ENCODE measurements around the gene FRS2. TPM values are rescaled to one million over a fixed set of nuclear protein-coding genes. Genes with fewer than 3 reads are reported as not detected.
A peak's percentile ranks its signal among the peaks of the same experiment; 100 is the strongest.

The FRS2 gene
- total RNA-seq, 1 donor, result 64.4 TPM

DNA sequence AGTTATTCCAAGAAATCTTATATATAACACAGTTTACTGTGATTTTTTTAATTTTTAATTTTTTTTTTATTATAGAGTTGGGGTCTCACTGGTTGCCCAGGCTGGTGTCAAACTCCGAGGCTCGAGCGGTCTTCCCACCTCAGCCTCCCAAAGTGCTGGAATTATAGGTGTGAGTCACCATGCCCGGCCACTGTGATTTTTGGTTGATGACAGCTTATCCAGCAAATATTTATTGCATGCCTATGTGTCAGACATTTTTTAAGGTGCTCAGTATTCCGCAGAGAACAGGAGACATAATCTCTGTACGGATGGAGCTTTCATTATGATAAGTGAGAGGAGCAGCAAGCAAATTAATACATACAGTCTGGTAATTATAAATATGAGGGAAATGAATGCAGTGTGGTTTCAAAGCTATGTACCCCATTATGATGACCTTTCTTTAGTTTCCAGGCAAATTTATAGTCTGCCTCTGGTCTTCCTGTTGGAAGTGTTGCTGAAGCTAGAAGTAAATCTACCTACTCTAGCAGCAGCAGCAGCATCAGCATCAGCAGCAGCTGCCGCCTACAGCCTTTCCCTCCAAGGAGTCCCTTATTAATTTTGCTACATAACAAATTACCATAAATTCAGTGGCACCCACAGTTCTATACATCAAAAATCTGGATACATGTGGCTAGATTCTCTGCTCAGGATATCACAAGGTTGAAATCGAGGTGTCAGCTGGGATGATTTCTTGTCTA, 32.3 kb downstream of the FRS2 start:
- peaks cover 50% of the 10 kb centered on the region for H3K4me1 ChIP-seq (ENCODE audit: insufficient read depth, low read length)
- H2AFZ ChIP-seq (ENCODE audit: low read length), result no peak overlapping the region
- peak overlapping the region; percentile 66 for H3K27ac ChIP-seq (ENCODE audit: low read depth, low read length)
- no peak overlapping the region for H3K4me3 ChIP-seq (ENCODE audit: insufficient read depth, low read length)
- DNase-seq (ENCODE audit: insufficient read length, low spot score, missing footprints), result no peak
- peaks cover 23% of the 10 kb centered on the region for H4K20me1 ChIP-seq (ENCODE audit: insufficient read depth, low read length)
- H3K36me3 ChIP-seq (ENCODE audit: insufficient read depth, low read length), result no peaks in the 10 kb centered on the region
- peak overlapping the region; percentile 66 for H3K4me2 ChIP-seq (ENCODE audit: insufficient read depth, low read length)
- no peaks in the 10 kb centered on the region for H3K27me3 ChIP-seq (ENCODE audit: insufficient read depth, low read length)
- TF ChIP-seq, protein P1, sequence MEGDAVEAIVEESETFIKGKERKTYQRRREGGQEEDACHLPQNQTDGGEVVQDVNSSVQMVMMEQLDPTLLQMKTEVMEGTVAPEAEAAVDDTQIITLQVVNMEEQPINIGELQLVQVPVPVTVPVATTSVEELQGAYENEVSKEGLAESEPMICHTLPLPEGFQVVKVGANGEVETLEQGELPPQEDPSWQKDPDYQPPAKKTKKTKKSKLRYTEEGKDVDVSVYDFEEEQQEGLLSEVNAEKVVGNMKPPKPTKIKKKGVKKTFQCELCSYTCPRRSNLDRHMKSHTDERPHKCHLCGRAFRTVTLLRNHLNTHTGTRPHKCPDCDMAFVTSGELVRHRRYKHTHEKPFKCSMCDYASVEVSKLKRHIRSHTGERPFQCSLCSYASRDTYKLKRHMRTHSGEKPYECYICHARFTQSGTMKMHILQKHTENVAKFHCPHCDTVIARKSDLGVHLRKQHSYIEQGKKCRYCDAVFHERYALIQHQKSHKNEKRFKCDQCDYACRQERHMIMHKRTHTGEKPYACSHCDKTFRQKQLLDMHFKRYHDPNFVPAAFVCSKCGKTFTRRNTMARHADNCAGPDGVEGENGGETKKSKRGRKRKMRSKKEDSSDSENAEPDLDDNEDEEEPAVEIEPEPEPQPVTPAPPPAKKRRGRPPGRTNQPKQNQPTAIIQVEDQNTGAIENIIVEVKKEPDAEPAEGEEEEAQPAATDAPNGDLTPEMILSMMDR (IDR thresholded peaks at IDR 0.05; ENCODE audit: extremely low read depth, low read depth, low read length), result no peak
- peaks cover 89% of the 10 kb centered on the region for H3K79me2 ChIP-seq (ENCODE audit: insufficient read depth, low read length)
- no peaks in the 10 kb centered on the region for H3K9me3 ChIP-seq (ENCODE audit: low read depth, low read length)

DNA sequence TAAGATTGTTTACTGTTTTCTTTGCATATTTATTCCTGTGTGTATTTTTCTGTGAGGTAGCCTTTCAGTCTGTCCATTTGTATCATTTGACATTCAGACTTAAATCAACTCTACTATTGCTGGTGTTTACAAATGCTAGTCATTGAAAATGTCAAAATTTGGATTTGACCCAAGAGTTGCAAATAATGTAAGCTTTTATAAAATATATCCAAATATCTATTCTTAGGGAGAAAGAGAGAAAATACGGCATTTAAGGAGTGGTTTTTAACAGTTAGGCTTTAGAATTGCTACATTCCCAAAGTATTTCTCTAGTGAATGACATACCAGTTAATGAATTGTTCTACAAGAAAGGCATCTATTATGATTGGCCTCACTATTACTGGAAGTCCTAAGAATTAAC, 37.9 kb downstream of the FRS2 start:
- Histone ChIP-seq H3K27ac (ENCODE audit: low read depth, low read length) (no peak overlapping the region), H3K4me2 (ENCODE audit: insufficient read depth, low read length) (no peak overlapping the region), H3K4me3 (ENCODE audit: insufficient read depth, low read length) (no peak overlapping the region), H3K27me3 (ENCODE audit: insufficient read depth, low read length) (no peaks in the 10 kb centered on the region), H2AFZ (ENCODE audit: low read length) (no peak overlapping the region), H3K9me3 (ENCODE audit: low read depth, low read length) (no peaks in the 10 kb centered on the region), H4K20me1 (ENCODE audit: insufficient read depth, low read length) (peaks cover 21% of the 10 kb centered on the region), H3K4me1 (ENCODE audit: insufficient read depth, low read length) (peaks cover 41% of the 10 kb centered on the region), H3K79me2 (ENCODE audit: insufficient read depth, low read length) (peaks cover 93% of the 10 kb centered on the region), H3K36me3 (ENCODE audit: insufficient read depth, low read length) (no peaks in the 10 kb centered on the region)
- DNase-seq (ENCODE audit: insufficient read length, low spot score, missing footprints), result no peak
- TF ChIP-seq, protein P1 (IDR thresholded peaks at IDR 0.05; ENCODE audit: extremely low read depth, low read depth, low read length), result no peak

DNA sequence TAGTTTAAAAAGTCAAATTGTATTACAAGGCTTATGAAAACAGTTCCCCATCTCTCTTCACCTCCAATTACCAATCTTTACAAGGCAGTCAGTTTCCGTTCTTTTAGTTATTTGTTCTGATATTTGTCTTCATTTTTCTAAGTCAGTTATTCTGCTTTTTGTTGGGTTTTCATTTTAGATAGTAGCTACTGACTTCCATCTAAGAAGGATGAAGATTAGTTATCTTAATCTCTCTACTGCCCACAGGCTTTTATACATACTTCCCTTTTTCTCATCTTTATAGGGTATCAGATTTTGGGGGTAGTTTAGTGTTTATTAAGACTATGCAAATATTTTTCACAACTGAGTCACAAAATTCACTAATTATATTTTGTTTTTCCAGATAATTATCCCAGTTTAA, 38.4 kb downstream of the FRS2 start:
- Histone ChIP-seq H3K4me3 (ENCODE audit: insufficient read depth, low read length) (no peak overlapping the region), H3K79me2 (ENCODE audit: insufficient read depth, low read length) (peaks cover 92% of the 10 kb centered on the region), H2AFZ (ENCODE audit: low read length) (no peak overlapping the region), H3K27me3 (ENCODE audit: insufficient read depth, low read length) (no peaks in the 10 kb centered on the region), H3K9me3 (ENCODE audit: low read depth, low read length) (no peaks in the 10 kb centered on the region), H3K4me1 (ENCODE audit: insufficient read depth, low read length) (peaks cover 41% of the 10 kb centered on the region), H3K27ac (ENCODE audit: low read depth, low read length) (peak overlapping the region; percentile 70), H3K4me2 (ENCODE audit: insufficient read depth, low read length) (no peak overlapping the region), H4K20me1 (ENCODE audit: insufficient read depth, low read length) (peaks cover 21% of the 10 kb centered on the region), H3K36me3 (ENCODE audit: insufficient read depth, low read length) (no peaks in the 10 kb centered on the region)
- TF ChIP-seq, protein P1 (IDR thresholded peaks at IDR 0.05; ENCODE audit: extremely low read depth, low read depth, low read length), result no peak
- no peak for DNase-seq (ENCODE audit: insufficient read length, low spot score, missing footprints)

DNA sequence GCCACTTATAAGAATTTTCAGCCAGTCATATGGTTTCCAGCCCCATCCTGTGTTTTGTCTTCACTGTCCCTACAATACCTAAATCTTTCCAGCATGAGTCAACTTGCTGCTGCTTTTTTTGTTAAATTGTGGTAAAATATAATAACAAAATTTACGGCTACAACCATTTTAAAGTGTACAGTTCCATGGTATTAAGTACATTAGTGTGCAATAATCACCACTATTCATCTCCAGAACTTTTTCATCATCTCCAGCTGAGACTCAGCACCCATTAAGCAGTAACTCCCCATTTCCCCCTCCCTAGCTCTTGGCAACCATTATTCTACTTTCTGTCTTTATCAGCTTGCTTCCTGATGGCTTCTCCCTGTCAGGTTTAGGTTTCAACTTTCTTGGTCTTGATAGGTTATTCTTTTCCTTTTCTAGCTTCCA, 39.1 kb downstream of the FRS2 start:
- H3K27ac ChIP-seq (ENCODE audit: low read depth, low read length), result peak overlapping the region; percentile 70
- H3K4me1 ChIP-seq (ENCODE audit: insufficient read depth, low read length), result peaks cover 42% of the 10 kb centered on the region

More for the DNA sequence above, 39.1 kb downstream of the FRS2 start:
- TF ChIP-seq, protein P1 (IDR thresholded peaks at IDR 0.05; ENCODE audit: extremely low read depth, low read depth, low read length), result no peak
- Histone ChIP-seq H4K20me1 (ENCODE audit: insufficient read depth, low read length) (peaks cover 24% of the 10 kb centered on the region), H3K4me2 (ENCODE audit: insufficient read depth, low read length) (peak overlapping the region; percentile 62), H3K4me3 (ENCODE audit: insufficient read depth, low read length) (no peak overlapping the region), H3K36me3 (ENCODE audit: insufficient read depth, low read length) (no peaks in the 10 kb centered on the region), H3K27me3 (ENCODE audit: insufficient read depth, low read length) (no peaks in the 10 kb centered on the region), H2AFZ (ENCODE audit: low read length) (no peak overlapping the region), H3K79me2 (ENCODE audit: insufficient read depth, low read length) (peaks cover 91% of the 10 kb centered on the region), H3K9me3 (ENCODE audit: low read depth, low read length) (no peaks in the 10 kb centered on the region)
- no peak for DNase-seq (ENCODE audit: insufficient read length, low spot score, missing footprints)
